K562 (cell line): Measurements from ENCODE around the gene JUP. TPM values are rescaled to one million over a fixed set of nuclear protein-coding genes. Genes with fewer than 3 reads are reported as not detected.

Experiments used
- ARHGAP35 ChIP-seq: fragments of 450-650 bp; IDR thresholded peaks from 2 replicates; pipeline ENCODE4 v1.6.1; 2018; ENCODE audit not compliant: partially characterized antibody
- BDP1 ChIP-seq: IDR thresholded peaks from 3 replicates; pipeline ENCODE4 v1.6.1; 2011; ENCODE audit not compliant: insufficient read length, insufficient read depth
- EP400 ChIP-seq: fragments of 450-650 bp; IDR thresholded peaks from 2 replicates; pipeline ENCODE4 v1.6.1; 2017; ENCODE audit warnings: antibody characterized with exemption, mild to moderate bottlenecking, moderate library complexity
- HNRNPH1 ChIP-seq: fragments of 200-400 bp; formaldehyde crosslinking; optimal IDR thresholded peaks from 2 replicates; pipeline ENCODE3; 2017; ENCODE audit warnings: low read depth, mild to moderate bottlenecking, low read length, moderate library complexity
- KLF10 ChIP-seq: fragments of 250-450 bp; sonication (Bioruptor Pico); IDR thresholded peaks from 2 replicates; pipeline ENCODE4 v1.6.1; 2021; ENCODE audit warnings: matching md5 sums
- LARP7 ChIP-seq: fragments of 450-650 bp; IDR thresholded peaks from 2 replicates; pipeline ENCODE4 v1.6.1; 2016
- MBD2 ChIP-seq: sonication (generic); IDR thresholded peaks from 2 replicates; pipeline ENCODE4 v1.6.1; 2016; ENCODE audit warnings: low read depth, borderline replicate concordance
- NFATC3 ChIP-seq: fragments of 450-650 bp; IDR thresholded peaks from 2 replicates; pipeline ENCODE4 v1.6.1; 2017; ENCODE audit warnings: mild to moderate bottlenecking
- PCBP1 ChIP-seq: fragments of 200-400 bp; formaldehyde crosslinking; IDR thresholded peaks from 2 replicates; pipeline ENCODE4 v1.6.1; 2018; ENCODE audit warnings: mild to moderate bottlenecking, low read depth, low read length; ENCODE audit not compliant: poor library complexity, severe bottlenecking
- RB1 ChIP-seq: fragments of 450-650 bp; IDR thresholded peaks from 2 replicates; pipeline ENCODE4 v1.6.1; 2017; ENCODE audit warnings: low read depth, mild to moderate bottlenecking
- TAF1 ChIP-seq: IDR thresholded peaks from 2 replicates; pipeline ENCODE4 v1.6.1; 2011; ENCODE audit warnings: mild to moderate bottlenecking, low read length, moderate library complexity; ENCODE audit not compliant: insufficient read depth, control insufficient read depth, severe bottlenecking; ENCODE audit errors: extremely low read depth
- TAF9B ChIP-seq: fragments of 450-650 bp; IDR thresholded peaks from 2 replicates; pipeline ENCODE4 v1.6.1; 2018; ENCODE audit warnings: mild to moderate bottlenecking; ENCODE audit not compliant: partially characterized antibody
- TEAD4 ChIP-seq, 2 experiments: sonication (generic) in 1 of 2; formaldehyde crosslinking in 1 of 2; IDR thresholded peaks; 2 replicates each; pipeline versions ENCODE4 v1.6.1 to v1.8.0; 2012 to 2022; ENCODE audit warnings: borderline replicate concordance in 1 of 2, inconsistent platforms in 1 of 2, low read length in 1 of 2, mild to moderate bottlenecking in 1 of 2, missing genetic modification reagents in 1 of 2
- ZBED1 ChIP-seq: IDR thresholded peaks from 2 replicates; pipeline ENCODE4 v1.6.1; 2014
- ZBTB1 ChIP-seq: sonication (generic); formaldehyde crosslinking; IDR thresholded peaks from 2 replicates; pipeline ENCODE4 v1.8.1; 2023; ENCODE audit warnings: missing genetic modification reagents, low read depth, mild to moderate bottlenecking, borderline replicate concordance
- ZNF232 ChIP-seq: sonication (generic); formaldehyde crosslinking; IDR thresholded peaks from 2 replicates; pipeline ENCODE4 v1.8.0; 2022; ENCODE audit warnings: mild to moderate bottlenecking, missing genetic modification reagents
- polyA plus RNA-seq, 8 experiments: library from polyadenylated mRNA; depleted of rRNA in 4 of 8; stranded (reverse) in 5 of 8; unstranded in 3 of 8; fragments of >200 nt; fragmentation: Nextera tagmentation in 2 of 8; fragmentation: Illumina TruSeq in 1 of 8; extraction: Ambion mirVana in 2 of 8; extraction: Trizol in 1 of 8; gene quantifications; 2 replicates each; pipeline versions ENCODE4 v1.2.1 to v1.2.3, GENCODE V29; 2011 to 2014; ENCODE audit warnings: inconsistent platforms in 1 of 8, missing spikeins in 1 of 8
- total RNA-seq, 7 experiments: library from RNA; depleted of rRNA in 6 of 7; stranded (reverse); fragments of >200 nt in 6 of 7; fragmentation: Illumina TruSeq in 2 of 7; extraction: Trizol in 2 of 7; gene quantifications; 2 replicates each; pipeline versions ENCODE4 v1.2.1 to v1.2.3, GENCODE V29; 2011 to 2021; ENCODE audit warnings: low replicate concordance in 1 of 7
- TF ChIP-seq, protein P1 (sequence below), 2 experiments: IDR thresholded peaks; 2 replicates each; pipeline ENCODE4 v1.6.1; 2012; ENCODE audit warnings: improper control_type of control experiment in 2 of 2, low read depth in 2 of 2, low read length in 2 of 2, borderline replicate concordance in 1 of 2
- TF ChIP-seq, protein P2 (sequence below): fragments of 450-650 bp; formaldehyde crosslinking; IDR thresholded peaks from 2 replicates; pipeline ENCODE4 v1.4.0; 2022; ENCODE audit warnings: mild to moderate bottlenecking, moderate library complexity
- TF ChIP-seq, protein P3 (sequence below): sonication (generic); formaldehyde crosslinking; IDR thresholded peaks from 2 replicates; pipeline ENCODE4 v1.8.1; 2022; ENCODE audit warnings: missing genetic modification reagents
- TF ChIP-seq, protein P4 (sequence below): fragments of 250-450 bp; sonication (Bioruptor Pico); IDR thresholded peaks from 2 replicates; pipeline ENCODE4 v1.8.0; 2021; ENCODE audit warnings: moderate library complexity, mild to moderate bottlenecking, inconsistent platforms

JUP gene
- total and polyA plus RNA-seq, 9 of the 15 experiments (the other 6 are each of a cell fraction or from before 2014, with no cell fraction given), result 6.4 to 177 (median 31.2) TPM

DNA sequence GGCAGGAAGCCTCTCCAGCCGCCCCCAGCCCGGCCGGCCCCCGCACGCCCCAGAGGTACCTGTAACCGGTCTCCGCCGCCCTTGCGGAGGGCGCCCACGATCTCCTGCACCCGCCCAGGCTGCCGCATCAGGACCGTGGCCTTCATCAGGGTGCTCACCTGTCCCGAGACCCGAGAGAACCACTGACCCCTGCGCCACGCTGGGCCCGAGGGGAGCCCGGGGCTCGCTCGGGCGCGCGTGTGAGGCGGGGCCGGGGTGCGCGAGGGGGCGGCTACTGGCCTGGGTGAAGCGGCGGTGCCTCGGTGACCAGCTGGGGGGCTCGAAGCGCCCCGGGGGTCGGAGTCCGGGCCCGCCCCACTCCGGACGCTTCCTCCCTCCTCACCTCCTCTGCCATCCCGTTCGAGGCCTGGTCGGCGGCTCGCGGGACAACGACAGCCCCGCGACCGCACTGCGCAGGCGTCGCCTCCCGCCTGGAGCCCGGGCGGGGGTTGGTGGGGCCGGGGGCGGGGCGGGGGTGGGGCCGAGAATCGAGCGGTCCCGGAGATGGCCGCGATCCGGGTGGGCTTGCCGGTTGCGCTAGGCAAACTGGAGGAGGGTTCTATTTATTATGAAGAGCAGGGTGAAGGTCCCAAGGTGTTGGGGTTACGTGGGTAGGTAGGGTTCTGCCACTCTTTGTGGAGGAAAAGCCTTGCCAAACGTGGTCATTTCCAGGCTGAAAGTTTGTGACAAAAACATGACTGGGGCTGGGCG, 49.5 kb upstream of the JUP start, which contains the start of gene NT5C3B (continued):
- TF ChIP-seq RB1 (peak; percentile 30; the same call in 1 of the 2 replicates), LARP7 (no peak), ZBED1 (no peak), NFATC3 (no peak), TAF1 (peak; percentile 65), ARHGAP35 (no peak), HNRNPH1 (no peak), BDP1 (no peak), TAF9B (no peak), MBD2 (no peak), TEAD4 (IDR thresholded peaks at IDR 0.05; ENCODE audit: low read length) (no peak), TEAD4 (CRISPR knock-in tag; IDR thresholded peaks at IDR 0.05; ENCODE audit: borderline replicate concordance) (no peak), ZNF232 (no peak), PCBP1 (no peak), KLF10 (CRISPR knock-in tag) (no peak), EP400 (peak; percentile 21; the same call in 1 of the 2 replicates), ZBTB1 (CRISPR knock-in tag) (no peak)
- TF ChIP-seq, protein P1, sequence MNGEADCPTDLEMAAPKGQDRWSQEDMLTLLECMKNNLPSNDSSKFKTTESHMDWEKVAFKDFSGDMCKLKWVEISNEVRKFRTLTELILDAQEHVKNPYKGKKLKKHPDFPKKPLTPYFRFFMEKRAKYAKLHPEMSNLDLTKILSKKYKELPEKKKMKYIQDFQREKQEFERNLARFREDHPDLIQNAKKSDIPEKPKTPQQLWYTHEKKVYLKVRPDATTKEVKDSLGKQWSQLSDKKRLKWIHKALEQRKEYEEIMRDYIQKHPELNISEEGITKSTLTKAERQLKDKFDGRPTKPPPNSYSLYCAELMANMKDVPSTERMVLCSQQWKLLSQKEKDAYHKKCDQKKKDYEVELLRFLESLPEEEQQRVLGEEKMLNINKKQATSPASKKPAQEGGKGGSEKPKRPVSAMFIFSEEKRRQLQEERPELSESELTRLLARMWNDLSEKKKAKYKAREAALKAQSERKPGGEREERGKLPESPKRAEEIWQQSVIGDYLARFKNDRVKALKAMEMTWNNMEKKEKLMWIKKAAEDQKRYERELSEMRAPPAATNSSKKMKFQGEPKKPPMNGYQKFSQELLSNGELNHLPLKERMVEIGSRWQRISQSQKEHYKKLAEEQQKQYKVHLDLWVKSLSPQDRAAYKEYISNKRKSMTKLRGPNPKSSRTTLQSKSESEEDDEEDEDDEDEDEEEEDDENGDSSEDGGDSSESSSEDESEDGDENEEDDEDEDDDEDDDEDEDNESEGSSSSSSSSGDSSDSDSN (IDR thresholded peaks at IDR 0.05; ENCODE audit: borderline replicate concordance in 1 of 2, low read depth in 2 of 2, low read length in 2 of 2), result no peak
- TF ChIP-seq, protein P2, sequence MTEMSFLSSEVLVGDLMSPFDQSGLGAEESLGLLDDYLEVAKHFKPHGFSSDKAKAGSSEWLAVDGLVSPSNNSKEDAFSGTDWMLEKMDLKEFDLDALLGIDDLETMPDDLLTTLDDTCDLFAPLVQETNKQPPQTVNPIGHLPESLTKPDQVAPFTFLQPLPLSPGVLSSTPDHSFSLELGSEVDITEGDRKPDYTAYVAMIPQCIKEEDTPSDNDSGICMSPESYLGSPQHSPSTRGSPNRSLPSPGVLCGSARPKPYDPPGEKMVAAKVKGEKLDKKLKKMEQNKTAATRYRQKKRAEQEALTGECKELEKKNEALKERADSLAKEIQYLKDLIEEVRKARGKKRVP (CRISPR knock-in tag), result no peak
- TF ChIP-seq, protein P3, sequence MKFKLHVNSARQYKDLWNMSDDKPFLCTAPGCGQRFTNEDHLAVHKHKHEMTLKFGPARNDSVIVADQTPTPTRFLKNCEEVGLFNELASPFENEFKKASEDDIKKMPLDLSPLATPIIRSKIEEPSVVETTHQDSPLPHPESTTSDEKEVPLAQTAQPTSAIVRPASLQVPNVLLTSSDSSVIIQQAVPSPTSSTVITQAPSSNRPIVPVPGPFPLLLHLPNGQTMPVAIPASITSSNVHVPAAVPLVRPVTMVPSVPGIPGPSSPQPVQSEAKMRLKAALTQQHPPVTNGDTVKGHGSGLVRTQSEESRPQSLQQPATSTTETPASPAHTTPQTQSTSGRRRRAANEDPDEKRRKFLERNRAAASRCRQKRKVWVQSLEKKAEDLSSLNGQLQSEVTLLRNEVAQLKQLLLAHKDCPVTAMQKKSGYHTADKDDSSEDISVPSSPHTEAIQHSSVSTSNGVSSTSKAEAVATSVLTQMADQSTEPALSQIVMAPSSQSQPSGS (CRISPR knock-in tag), result no peak
- TF ChIP-seq, protein P4, sequence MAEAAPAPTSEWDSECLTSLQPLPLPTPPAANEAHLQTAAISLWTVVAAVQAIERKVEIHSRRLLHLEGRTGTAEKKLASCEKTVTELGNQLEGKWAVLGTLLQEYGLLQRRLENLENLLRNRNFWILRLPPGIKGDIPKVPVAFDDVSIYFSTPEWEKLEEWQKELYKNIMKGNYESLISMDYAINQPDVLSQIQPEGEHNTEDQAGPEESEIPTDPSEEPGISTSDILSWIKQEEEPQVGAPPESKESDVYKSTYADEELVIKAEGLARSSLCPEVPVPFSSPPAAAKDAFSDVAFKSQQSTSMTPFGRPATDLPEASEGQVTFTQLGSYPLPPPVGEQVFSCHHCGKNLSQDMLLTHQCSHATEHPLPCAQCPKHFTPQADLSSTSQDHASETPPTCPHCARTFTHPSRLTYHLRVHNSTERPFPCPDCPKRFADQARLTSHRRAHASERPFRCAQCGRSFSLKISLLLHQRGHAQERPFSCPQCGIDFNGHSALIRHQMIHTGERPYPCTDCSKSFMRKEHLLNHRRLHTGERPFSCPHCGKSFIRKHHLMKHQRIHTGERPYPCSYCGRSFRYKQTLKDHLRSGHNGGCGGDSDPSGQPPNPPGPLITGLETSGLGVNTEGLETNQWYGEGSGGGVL (CRISPR knock-in tag), result no peak
